Progenitor cell of endocrine pancreas (in vitro differentiated cells): ENCODE data around the gene PDXK. TPM values are rescaled to one million over a fixed set of nuclear protein-coding genes. Genes with fewer than 3 reads are reported as not detected.
A peak's percentile ranks its signal among the peaks of the same experiment; 100 is the strongest.

Experiments used
- DNase-seq: peaks from one replicate; pipeline ENCODE4 v3.0.0; 2021; ENCODE audit warnings: low spot score; ENCODE audit not compliant: unreplicated experiment
- H3K27ac Mint-ChIP-seq: 2 replicates; pipeline ENCODE4 v1.8.0; 2021; ENCODE audit warnings: mild to moderate bottlenecking, moderate library complexity, mixed read lengths
- H3K27me3 Mint-ChIP-seq: 2 replicates; pipeline ENCODE4 v1.8.0; 2021; ENCODE audit warnings: mixed read lengths
- H3K36me3 Mint-ChIP-seq: 2 replicates; pipeline ENCODE4 v1.8.0; 2022; ENCODE audit warnings: mixed read lengths; ENCODE audit not compliant: insufficient read depth
- H3K4me1 Mint-ChIP-seq: 2 replicates; pipeline ENCODE4 v1.8.0; 2021; ENCODE audit warnings: low read depth, mixed read lengths
- H3K4me3 Mint-ChIP-seq: 2 replicates; pipeline ENCODE4 v1.8.0; 2021; ENCODE audit warnings: low read depth, mild to moderate bottlenecking, moderate library complexity, mixed read lengths
- H3K9me3 Mint-ChIP-seq: 2 replicates; pipeline ENCODE4 v1.8.0; 2021; ENCODE audit warnings: low read depth, mixed read lengths
- total RNA-seq: library from RNA; stranded (reverse); gene quantifications from 2 replicates; pipeline ENCODE4 v1.2.1, GENCODE V29; 2021
- TF ChIP-seq, protein P1 (sequence below): fragments of 200-600 bp; sonication (generic); IDR thresholded peaks from one replicate; pipeline ENCODE4 v1.5.0; 2021; ENCODE audit warnings: antibody characterized with exemption, mild to moderate bottlenecking; ENCODE audit not compliant: unreplicated experiment

Gene PDXK
- total RNA-seq, 1 donor from 2014 or later, result 57.6 TPM

DNA sequence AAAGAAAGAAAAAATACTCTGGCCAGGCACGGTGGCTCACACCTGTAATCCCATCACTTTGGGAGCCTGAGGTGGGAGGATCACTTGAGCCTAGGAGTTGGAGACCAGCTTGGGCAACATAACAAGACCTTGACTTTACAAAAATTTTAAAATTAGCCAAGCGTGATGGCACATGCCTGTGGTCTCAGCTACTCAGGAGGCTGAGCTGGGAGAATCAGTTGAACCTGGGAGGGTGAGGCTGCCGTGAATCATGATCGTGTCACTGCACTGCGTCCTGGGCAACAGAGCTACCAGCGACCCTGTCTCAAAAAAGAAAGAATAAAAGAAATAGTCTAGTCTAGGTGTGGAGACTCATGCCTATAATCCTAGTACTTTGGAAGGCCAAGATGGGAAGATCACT, 37.3 kb upstream of the PDXK start:
- Mint-ChIP-seq H3K27ac (peak overlapping the region; percentile 33), H3K4me3 (no peak overlapping the region), H3K36me3 (peaks cover 30% of the 10 kb centered on the region), H3K9me3 (no peaks in the 10 kb centered on the region), H3K27me3 (no peaks in the 10 kb centered on the region), H3K4me1 (no peaks in the 10 kb centered on the region)
- TF ChIP-seq, protein P1, sequence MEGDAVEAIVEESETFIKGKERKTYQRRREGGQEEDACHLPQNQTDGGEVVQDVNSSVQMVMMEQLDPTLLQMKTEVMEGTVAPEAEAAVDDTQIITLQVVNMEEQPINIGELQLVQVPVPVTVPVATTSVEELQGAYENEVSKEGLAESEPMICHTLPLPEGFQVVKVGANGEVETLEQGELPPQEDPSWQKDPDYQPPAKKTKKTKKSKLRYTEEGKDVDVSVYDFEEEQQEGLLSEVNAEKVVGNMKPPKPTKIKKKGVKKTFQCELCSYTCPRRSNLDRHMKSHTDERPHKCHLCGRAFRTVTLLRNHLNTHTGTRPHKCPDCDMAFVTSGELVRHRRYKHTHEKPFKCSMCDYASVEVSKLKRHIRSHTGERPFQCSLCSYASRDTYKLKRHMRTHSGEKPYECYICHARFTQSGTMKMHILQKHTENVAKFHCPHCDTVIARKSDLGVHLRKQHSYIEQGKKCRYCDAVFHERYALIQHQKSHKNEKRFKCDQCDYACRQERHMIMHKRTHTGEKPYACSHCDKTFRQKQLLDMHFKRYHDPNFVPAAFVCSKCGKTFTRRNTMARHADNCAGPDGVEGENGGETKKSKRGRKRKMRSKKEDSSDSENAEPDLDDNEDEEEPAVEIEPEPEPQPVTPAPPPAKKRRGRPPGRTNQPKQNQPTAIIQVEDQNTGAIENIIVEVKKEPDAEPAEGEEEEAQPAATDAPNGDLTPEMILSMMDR, result no peak
- DNase-seq, result no peak

DNA sequence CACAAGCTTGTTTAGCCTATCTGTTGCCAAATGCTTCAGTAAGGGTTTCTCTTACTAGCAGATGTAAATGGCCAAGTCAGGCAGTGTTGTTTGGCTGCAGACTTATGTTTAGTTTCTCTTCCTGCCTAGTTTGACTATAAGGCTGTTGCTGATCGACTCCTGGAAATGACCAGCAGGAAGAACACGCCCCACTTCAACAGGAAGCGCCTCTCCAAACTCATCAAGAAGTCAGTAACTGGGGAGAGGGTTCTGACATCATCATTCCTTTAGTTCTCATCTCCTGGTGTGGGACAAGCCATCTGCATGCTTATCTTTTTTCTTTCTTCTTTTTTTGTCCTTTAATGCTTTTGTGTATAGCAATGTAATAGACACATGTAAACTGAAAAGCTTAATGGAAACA, 34.5 kb upstream of the PDXK start:
- TF ChIP-seq, protein P1, result no peak
- no peaks in the 10 kb centered on the region for H3K9me3 Mint-ChIP-seq
- no peak for DNase-seq
- H3K4me1 Mint-ChIP-seq, result no peaks in the 10 kb centered on the region
- no peaks in the 10 kb centered on the region for H3K27me3 Mint-ChIP-seq
- H3K4me3 Mint-ChIP-seq, result no peak overlapping the region
- peaks cover 19% of the 10 kb centered on the region for H3K36me3 Mint-ChIP-seq
- no peak overlapping the region for H3K27ac Mint-ChIP-seq

DNA sequence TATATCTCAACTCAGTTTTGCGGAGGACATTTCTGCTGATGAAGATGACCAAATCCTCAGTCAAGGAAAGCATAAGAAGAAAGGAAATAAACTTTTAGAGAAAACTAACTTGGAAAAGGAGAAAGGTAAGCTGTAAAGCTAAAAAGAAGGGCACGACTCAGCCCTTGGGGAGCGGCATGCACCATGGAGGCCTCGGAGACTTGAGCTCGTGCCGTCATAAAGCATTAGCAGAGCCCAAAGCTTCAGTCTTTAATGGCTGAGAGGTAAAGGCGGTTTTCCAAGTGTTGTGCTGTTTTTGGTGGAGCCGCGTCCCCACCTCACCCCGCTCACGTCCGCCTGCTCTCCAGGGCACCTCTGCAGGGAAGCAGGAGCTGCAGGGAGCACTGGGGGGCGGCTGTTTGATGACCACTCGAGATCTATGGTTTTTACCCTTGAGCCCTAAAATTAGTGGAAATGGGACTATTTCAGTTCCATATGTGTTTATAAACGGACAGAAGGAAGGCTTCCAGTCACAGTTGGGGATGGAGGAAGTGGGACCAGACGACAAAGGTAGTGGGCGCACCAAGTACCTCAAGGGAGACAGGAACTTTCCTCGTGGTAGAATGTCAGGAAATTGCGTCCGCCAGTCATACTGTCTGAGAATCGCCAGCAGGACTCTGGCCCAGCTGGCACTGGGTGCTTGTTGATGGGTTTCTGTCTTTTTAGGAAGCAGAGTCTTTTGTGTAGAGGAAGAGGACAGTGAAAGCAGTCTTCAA, 31.9 kb upstream of the PDXK start:
- Mint-ChIP-seq H3K4me1 (no peaks in the 10 kb centered on the region), H3K36me3 (peaks cover 17% of the 10 kb centered on the region), H3K27ac (no peak overlapping the region), H3K4me3 (no peak overlapping the region), H3K27me3 (no peaks in the 10 kb centered on the region), H3K9me3 (no peaks in the 10 kb centered on the region)
- TF ChIP-seq, protein P1, result no peak
- no peak for DNase-seq

DNA sequence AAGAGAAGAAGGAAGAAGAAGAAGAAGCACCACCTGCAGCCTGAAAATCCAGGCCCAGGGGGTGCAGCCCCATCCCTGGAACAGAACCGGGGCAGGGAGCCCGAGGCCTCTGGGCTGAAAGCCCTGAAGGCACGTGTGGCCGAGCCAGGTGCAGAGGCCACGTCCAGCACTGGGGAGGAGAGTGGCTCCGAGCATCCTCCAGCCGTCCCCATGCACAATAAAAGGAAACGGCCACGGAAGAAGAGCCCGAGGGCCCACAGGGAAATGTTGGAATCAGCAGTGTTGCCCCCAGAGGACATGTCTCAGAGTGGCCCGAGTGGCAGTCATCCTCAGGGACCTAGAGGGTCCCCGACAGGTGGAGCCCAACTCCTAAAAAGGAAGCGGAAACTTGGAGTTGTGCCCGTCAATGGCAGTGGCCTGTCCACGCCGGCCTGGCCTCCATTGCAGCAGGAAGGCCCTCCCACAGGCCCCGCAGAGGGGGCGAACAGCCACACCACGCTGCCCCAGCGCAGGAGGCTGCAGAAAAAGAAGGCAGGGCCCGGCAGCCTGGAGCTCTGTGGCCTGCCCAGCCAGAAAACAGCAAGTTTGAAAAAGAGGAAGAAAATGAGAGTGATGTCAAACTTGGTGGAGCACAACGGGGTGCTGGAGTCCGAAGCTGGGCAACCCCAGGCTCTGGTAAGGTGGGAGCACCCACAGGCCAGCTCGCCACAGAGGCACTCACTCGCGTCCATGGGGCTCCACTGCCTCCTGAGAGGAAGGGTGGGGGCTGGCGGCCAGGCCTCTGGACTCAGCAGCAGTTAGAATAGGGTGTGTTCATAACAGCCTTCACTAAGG, 31.1 kb upstream of the PDXK start:
- H3K27ac Mint-ChIP-seq, result no peak overlapping the region
- H3K36me3 Mint-ChIP-seq, result peaks cover 16% of the 10 kb centered on the region
- H3K27me3 Mint-ChIP-seq, result no peaks in the 10 kb centered on the region
- no peaks in the 10 kb centered on the region for H3K9me3 Mint-ChIP-seq
- TF ChIP-seq, protein P1, result no peak
- H3K4me1 Mint-ChIP-seq, result no peaks in the 10 kb centered on the region
- no peak overlapping the region for H3K4me3 Mint-ChIP-seq
- no peak for DNase-seq

DNA sequence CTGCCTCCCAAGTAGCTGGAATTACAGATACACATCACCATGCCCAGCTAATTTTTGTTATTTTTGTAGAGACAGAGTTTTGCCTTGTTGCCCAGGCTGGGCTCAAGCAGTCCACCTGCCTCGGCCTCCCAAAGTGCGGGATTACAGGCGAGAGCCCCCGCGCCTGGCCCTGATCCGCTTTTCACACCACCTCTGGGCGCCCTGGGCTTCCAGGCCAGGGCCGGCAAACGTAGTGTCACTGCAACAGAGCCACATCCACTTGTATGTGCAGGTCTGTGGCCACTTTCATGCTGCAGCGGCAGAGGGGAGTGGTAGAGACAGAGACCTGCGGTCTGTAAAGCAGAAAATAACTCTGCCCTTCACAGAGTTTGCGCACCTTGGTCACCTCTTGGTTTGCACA, 30.0 kb upstream of the PDXK start:
- Mint-ChIP-seq H3K9me3 (no peaks in the 10 kb centered on the region), H3K27ac (no peak overlapping the region), H3K4me3 (no peak overlapping the region), H3K36me3 (peaks cover 18% of the 10 kb centered on the region), H3K27me3 (no peaks in the 10 kb centered on the region), H3K4me1 (no peaks in the 10 kb centered on the region)
- DNase-seq, result no peak
- TF ChIP-seq, protein P1, result no peak
